Esophagus muscularis mucosa (tissue), 4 donors: Measurements from ENCODE around the gene IFT57.

Experiments used
- CTCF ChIP-seq, 3 experiments: fragments of 200-600 bp in 2 of 3; fragments of 450-650 bp in 1 of 3; sonication (generic) in 2 of 3; IDR thresholded peaks; one replicate each; pipeline ENCODE4 v1.5.1; 2017 to 2019; ENCODE audit warnings: antibody characterized with exemption in 3 of 3, mild to moderate bottlenecking in 2 of 3, moderate library complexity in 1 of 3
- EP300 ChIP-seq: sonication (generic); formaldehyde crosslinking; IDR thresholded peaks from one replicate; pipeline ENCODE4 v1.6.1; 2017; ENCODE audit warnings: antibody characterized with exemption
- POLR2A ChIP-seq: fragments of 450-650 bp; IDR thresholded peaks from one replicate; pipeline ENCODE4 v1.6.1; 2017; ENCODE audit warnings: antibody characterized with exemption, moderate library complexity, mild to moderate bottlenecking, low read depth
- POLR2AphosphoS5 ChIP-seq, 2 donors: sonication (generic); formaldehyde crosslinking; IDR thresholded peaks; one replicate each; pipeline ENCODE4 v1.6.1; 2017; ENCODE audit warnings: antibody characterized with exemption in 2 of 2

- TF ChIP-seq POLR2A: no peak
- no peak for TF ChIP-seq CTCF (IDR thresholded peaks at IDR 0.05)
- no peak for TF ChIP-seq EP300
- no peak for TF ChIP-seq POLR2AphosphoS5 (IDR thresholded peaks at IDR 0.05)
Measured at GRCh38 chr3:108227131-108227530, 4.9 kb upstream of the IFT57 start.
